Activated T-helper 1 cell treated with anti-CD3 and anti-CD28 coated beads, Interleukin-12 subunit alpha, Interleukin-12 subunit beta, Interleukin-2, Interleukin-4 antibody, amounts not matched to agents 30 ng/mL and 10 ng/mL and 1 ng/mL, durations not matched to agents 14 hours and 24 hours and 36 hours (primary cell): Measurements from ENCODE around the gene BDP1. TPM values are rescaled to one million over a fixed set of nuclear protein-coding genes. Genes with fewer than 3 reads are reported as not detected.
A peak's percentile ranks its signal among the peaks of the same experiment; 100 is the strongest.
"Not testable (repeated sequence)": the region's sequence is repeated elsewhere in the genome, so short reads cannot be mapped to it uniquely, and the experiment has no call there.

Experiments
- DNase-seq: peaks from one replicate; pipeline ENCODE4 v3.0.0; 2021; ENCODE audit warnings: low spot score
- H3K27ac Mint-ChIP-seq: one replicate; pipeline ENCODE4 v1.8.0; 2021; ENCODE audit warnings: mild to moderate bottlenecking, mixed read lengths
- H3K27me3 Mint-ChIP-seq: one replicate; pipeline ENCODE4 v1.8.0; 2022; ENCODE audit warnings: mild to moderate bottlenecking, moderate library complexity, mixed read lengths; ENCODE audit not compliant: insufficient read depth
- H3K36me3 Mint-ChIP-seq: one replicate; pipeline ENCODE4 v1.8.0; 2021; ENCODE audit warnings: low read depth, mixed read lengths
- H3K4me1 Mint-ChIP-seq: one replicate; pipeline ENCODE4 v1.8.0; 2021; ENCODE audit warnings: low read depth, mixed read lengths
- H3K4me3 Mint-ChIP-seq: one replicate; pipeline ENCODE4 v1.8.0; 2021; ENCODE audit warnings: mild to moderate bottlenecking, moderate library complexity, mixed read lengths
- H3K9me3 Mint-ChIP-seq: one replicate; pipeline ENCODE4 v1.8.0; 2021; ENCODE audit warnings: mixed read lengths
- intact Hi-C: fragments of 100-400 bp; cut with micrococcal nuclease; formaldehyde crosslinking; loops from one replicate; pipeline ENCODE4 v1.15.1; 2024
- total RNA-seq: library from RNA; stranded (reverse); gene quantifications from 2 replicates; pipeline ENCODE4 v1.2.3, GENCODE V29; 2022

BDP1 gene, protein sequence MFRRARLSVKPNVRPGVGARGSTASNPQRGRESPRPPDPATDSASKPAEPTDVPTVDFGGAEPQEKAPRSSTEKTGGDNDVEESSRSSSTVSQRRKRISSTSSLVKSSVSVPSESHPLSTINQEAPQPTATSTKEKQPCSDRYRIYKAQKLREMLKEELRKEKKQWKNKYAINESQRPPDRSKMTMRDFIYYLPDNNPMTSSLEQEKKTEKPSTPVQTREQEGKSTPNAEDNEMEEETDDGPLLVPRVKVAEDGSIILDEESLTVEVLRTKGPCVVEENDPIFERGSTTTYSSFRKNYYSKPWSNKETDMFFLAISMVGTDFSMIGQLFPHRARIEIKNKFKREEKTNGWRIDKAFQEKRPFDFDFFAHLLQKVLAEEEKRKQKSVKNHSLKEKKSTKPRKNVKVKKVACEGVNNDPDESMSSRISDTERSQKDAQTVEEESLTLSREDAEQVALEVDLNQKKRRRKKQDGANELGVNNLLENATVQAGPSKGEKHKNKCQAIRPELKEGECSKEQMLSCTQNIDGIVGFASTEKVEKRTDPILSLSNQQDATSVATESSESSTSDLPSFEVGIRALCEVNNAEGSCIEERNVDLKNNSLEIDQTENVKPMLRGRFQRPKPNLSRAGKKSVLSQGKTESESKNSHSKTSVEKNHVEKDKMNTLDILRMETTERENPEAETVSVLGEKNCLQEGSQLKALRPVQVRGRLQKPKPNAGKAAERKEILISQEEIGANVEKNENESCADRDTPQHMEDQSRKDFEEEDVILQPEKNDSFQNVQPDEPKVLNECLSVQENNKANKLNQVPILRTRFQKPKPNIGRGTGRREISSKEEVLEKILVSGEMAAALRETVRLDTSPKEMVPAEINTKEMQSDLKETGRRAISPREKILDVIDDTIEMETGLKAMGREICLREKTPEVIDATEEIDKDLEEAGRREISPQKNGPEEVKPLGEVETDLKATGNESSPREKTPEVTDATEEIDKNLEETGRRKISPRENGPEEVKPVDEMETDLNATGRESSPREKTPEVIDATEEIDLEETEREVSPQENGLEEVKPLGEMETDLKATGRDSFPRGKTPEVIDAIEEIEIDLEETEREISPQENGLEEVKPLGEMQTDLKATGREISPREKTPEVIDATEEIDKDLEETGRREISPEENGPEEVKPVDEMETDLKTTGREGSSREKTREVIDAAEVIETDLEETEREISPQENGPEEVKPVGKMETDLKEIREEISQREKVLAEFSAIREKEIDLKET (N-terminal part only)
- 41.2 and 41.5 TPM in 2 replicates for total RNA-seq

GRCh38 chr5:71455427-71456361 lies at the start of gene BDP1:
TSS of gene BDP1 (plus strand) at chr5:71455651. CDS start at chr5:71455878, 227 bp downstream.
- Mint-ChIP-seq H3K27me3 (peaks cover under 1% of the 10 kb centered on the region), H3K9me3 (no peaks in the 10 kb centered on the region), H3K27ac (peak within 1 kb of the TSS; percentile 100), H3K4me3 (peak within 1 kb of the TSS; percentile 98), H3K36me3 (peaks cover 8% of the 10 kb centered on the region), H3K4me1 (peaks cover 30% of the 10 kb centered on the region)
- peak; percentile 94 for DNase-seq
- intact Hi-C loops, result loop anchor here (1.0 to 5.0 kb wide), 6 partner anchors 8 to 853 kb away; partner anchors contain the start of gene MCCC2

- H3K4me3 Mint-ChIP-seq, intact Hi-C loops, H3K27ac Mint-ChIP-seq, H3K36me3 Mint-ChIP-seq, H3K4me1 Mint-ChIP-seq, H3K9me3 Mint-ChIP-seq, DNase-seq: not testable (repeated sequence)
- H3K27me3 Mint-ChIP-seq, result peaks cover 14% of the 10 kb centered on the region
Observed at GRCh38 chr5:71410088-71410487, 45.4 kb upstream of the BDP1 start.

GRCh38 chr5:71415626-71416025 lies 39.8 kb upstream of the BDP1 start:
- H3K27ac Mint-ChIP-seq, intact Hi-C loops, H3K4me3 Mint-ChIP-seq, H3K9me3 Mint-ChIP-seq, DNase-seq, H3K4me1 Mint-ChIP-seq, H3K36me3 Mint-ChIP-seq: not testable (repeated sequence)
- peaks cover 21% of the 10 kb centered on the region for H3K27me3 Mint-ChIP-seq

GRCh38 chr5:71418026-71418425 lies 37.4 kb upstream of the BDP1 start:
- intact Hi-C loops, H3K4me1 Mint-ChIP-seq, H3K4me3 Mint-ChIP-seq, H3K27ac Mint-ChIP-seq, H3K9me3 Mint-ChIP-seq, H3K36me3 Mint-ChIP-seq, DNase-seq: not testable (repeated sequence)
- H3K27me3 Mint-ChIP-seq, result peaks cover 23% of the 10 kb centered on the region

DNA sequence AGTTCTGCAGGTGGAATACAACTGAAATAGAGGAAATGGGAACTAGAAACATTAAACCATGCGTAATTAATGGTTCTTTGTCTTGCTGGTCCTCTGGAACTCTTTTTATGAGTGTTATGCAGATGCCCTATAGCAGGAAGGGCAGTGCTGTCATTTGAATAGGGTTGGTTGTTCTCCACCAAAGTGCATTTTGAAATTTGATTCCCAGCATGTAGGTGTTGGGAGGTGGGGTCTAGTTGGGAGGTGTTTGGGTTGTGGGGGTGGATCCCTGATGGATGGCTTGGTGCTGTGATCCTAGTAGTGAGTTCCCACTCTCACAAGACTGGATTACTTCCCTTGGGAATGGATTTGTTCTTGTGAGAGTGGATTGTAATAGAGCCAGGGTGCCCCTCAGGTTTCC lies 34.2 kb upstream of the BDP1 start:
- H3K27ac Mint-ChIP-seq, intact Hi-C loops, H3K36me3 Mint-ChIP-seq, DNase-seq, H3K9me3 Mint-ChIP-seq, H3K4me3 Mint-ChIP-seq, H3K4me1 Mint-ChIP-seq: not testable (repeated sequence)
- H3K27me3 Mint-ChIP-seq, result peaks cover 19% of the 10 kb centered on the region

- H3K36me3 Mint-ChIP-seq, H3K4me1 Mint-ChIP-seq, intact Hi-C loops, H3K9me3 Mint-ChIP-seq, H3K27ac Mint-ChIP-seq, H3K27me3 Mint-ChIP-seq, H3K4me3 Mint-ChIP-seq, DNase-seq: not testable (repeated sequence)
Observed at GRCh38 chr5:71423896-71424295, 31.6 kb upstream of the BDP1 start.

DNA sequence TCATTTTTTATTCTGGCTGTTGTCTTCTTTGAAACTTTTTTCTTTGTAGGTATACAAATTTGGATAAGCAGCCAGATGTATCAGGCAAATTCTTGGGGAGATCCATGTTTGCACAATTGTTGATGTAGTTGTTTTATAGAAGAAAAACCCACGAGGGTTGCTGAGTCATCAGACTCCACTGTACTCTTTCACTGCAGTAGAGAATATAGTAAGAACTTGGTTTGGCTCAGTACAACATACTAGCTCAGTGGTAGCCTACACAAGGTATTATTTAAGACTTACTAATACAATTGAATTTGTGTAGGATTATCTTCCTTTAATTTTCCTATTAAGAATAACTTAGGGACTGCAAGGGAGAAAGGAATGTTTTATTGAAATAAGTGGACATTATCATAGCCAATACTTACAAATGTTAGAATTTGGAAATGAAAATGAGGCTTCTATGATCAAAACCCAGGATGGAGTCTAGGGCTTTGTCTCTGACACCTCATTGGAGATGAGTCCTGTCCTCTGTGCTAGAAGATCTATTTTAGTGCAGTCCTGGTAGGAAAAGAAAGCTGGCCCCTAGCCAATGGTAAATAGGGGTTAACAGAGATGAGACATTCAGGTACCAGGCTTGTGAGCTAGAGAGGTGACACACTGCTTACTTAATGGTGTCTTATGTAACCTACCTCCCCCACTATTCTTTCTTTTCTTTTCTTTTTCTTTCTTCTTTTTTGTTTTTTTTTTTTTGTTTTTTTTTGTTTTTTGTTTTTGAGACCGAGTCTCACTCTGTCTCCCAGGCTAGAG lies 28.6 kb upstream of the BDP1 start:
- H3K4me3 Mint-ChIP-seq, intact Hi-C loops, H3K36me3 Mint-ChIP-seq, H3K27me3 Mint-ChIP-seq, H3K9me3 Mint-ChIP-seq, H3K27ac Mint-ChIP-seq, DNase-seq, H3K4me1 Mint-ChIP-seq: not testable (repeated sequence)

- H3K9me3 Mint-ChIP-seq, DNase-seq, H3K36me3 Mint-ChIP-seq, H3K27ac Mint-ChIP-seq, H3K4me3 Mint-ChIP-seq, intact Hi-C loops, H3K4me1 Mint-ChIP-seq: not testable (repeated sequence)
- peaks cover 13% of the 10 kb centered on the region for H3K27me3 Mint-ChIP-seq
Observed at GRCh38 chr5:71432410-71432809, 23.0 kb upstream of the BDP1 start.

GRCh38 chr5:71434825-71435224 lies 20.6 kb upstream of the BDP1 start:
- H3K4me1 Mint-ChIP-seq, H3K36me3 Mint-ChIP-seq, H3K9me3 Mint-ChIP-seq, intact Hi-C loops, DNase-seq, H3K27ac Mint-ChIP-seq, H3K4me3 Mint-ChIP-seq: not testable (repeated sequence)
- H3K27me3 Mint-ChIP-seq, result peaks cover 13% of the 10 kb centered on the region

GRCh38 chr5:71441564-71441963 lies 13.9 kb upstream of the BDP1 start:
- H3K36me3 Mint-ChIP-seq, H3K27ac Mint-ChIP-seq, intact Hi-C loops, H3K9me3 Mint-ChIP-seq, H3K4me1 Mint-ChIP-seq, H3K4me3 Mint-ChIP-seq, DNase-seq: not testable (repeated sequence)
- H3K27me3 Mint-ChIP-seq, result peaks cover 21% of the 10 kb centered on the region

DNA sequence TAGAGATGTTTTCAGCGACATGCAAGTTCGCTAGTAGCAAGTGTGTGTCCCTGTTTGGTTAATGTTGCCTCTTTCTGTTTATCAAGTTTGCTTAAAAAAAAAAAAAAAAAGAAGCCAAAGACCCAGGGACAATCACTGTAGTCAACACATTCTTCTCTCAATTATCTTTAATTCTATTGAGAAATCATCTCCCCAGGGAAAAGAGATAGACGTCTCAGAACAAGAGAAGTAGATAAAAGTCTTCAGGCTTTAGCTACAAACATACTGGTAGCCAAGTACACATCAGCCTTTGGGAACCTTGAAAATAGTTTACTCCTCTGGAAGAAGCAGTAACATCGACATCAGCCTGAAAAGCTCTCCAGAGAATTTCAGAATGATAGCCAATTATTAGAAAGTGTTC lies 11.6 kb upstream of the BDP1 start:
- H3K9me3 Mint-ChIP-seq, DNase-seq, H3K36me3 Mint-ChIP-seq, H3K4me3 Mint-ChIP-seq, intact Hi-C loops, H3K27ac Mint-ChIP-seq: not testable (repeated sequence)
- H3K27me3 Mint-ChIP-seq, result peaks cover 31% of the 10 kb centered on the region
- H3K4me1 Mint-ChIP-seq, result peaks cover 12% of the 10 kb centered on the region
